ENCODE measurements around the gene TET1. TPM values are rescaled to one million over a fixed set of nuclear protein-coding genes. Genes with fewer than 3 reads are reported as not detected.
"Not testable (repeated sequence)": the region's sequence is repeated elsewhere in the genome, so short reads cannot be mapped to it uniquely, and the experiment has no call there.

TET1 gene
- total RNA-seq, 8 experiments from 2014 or later, result 0.10 to 29.8 (median 23.4) TPM

- no peak for ATAC-seq (replicated peaks in 6 of 8)
- in situ Hi-C loops (cut with MboI; ENCODE audit: low pct_unique_long_range_greater_than_20kb in 2 of 9, low sequenced_read_pairs in 9 of 9, unreplicated experiment in 9 of 9), result loop anchor here in 2 of 9 experiments (25.0 kb wide), 2 partner anchors 178 to 347 kb away; partner anchors contain the start of gene DDX50 (in 1 of the 2)
- Histone ChIP-seq H3K4me1 (replicated peaks in 1 of 2) (no peaks in the 10 kb centered on the region), H3K27ac (no peak overlapping the region), H3K4me3 (no peak overlapping the region)
- WGBS, 10 experiments, result 72 to 100% (median 94%) methylated on average over 2 to 7 of the region's 7 CpGs; no CpG with 5 or more reads in 1 of the 10 experiments
These were observed 174.2 kb downstream of the TET1 start for GRCh38 chr10:68734349-68734748.

- in situ Hi-C loops (cut with MboI; ENCODE audit: low pct_unique_long_range_greater_than_20kb in 2 of 9, low sequenced_read_pairs in 9 of 9, unreplicated experiment in 9 of 9), result loop anchor here in 2 of 9 experiments (25.0 kb wide), 2 partner anchors 177 to 348 kb away; partner anchors contain the start of gene DDX50 (in 1 of the 2)
- Histone ChIP-seq H3K4me1 (replicated peaks in 1 of 2) (no peaks in the 10 kb centered on the region), H3K4me3 (no peak overlapping the region), H3K27ac (no peak overlapping the region)
- WGBS, 10 experiments, result 67 to 100% (median 95%) methylated on average over 1 to 5 of the region's 6 CpGs; no CpG with 5 or more reads in 2 of the 10 experiments
- no peak for ATAC-seq (replicated peaks in 6 of 8)
These were observed 175.0 kb downstream of the TET1 start for GRCh38 chr10:68735119-68735518.

DNA sequence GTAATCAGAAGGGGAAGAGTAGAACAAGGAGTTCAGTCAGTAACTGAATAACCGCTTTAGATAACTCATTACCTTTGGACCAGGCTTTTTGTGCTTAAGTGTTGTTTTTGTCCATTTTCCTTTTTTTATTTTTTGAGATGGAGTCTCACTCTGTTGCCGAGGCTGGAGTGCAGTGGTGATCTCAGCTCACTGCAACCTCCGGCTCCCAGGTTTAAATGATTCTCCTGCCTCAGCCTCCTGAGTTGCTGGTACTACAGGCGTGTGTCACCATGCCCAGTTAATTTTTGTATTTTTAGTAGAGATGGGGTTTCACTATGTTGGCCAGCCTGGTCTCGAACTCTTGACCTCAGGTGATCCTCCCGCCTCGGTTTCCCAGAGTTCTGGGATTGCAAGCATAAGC is 175.6 kb downstream of the TET1 start:
- in situ Hi-C loops (cut with MboI; ENCODE audit: low pct_unique_long_range_greater_than_20kb in 2 of 9, low sequenced_read_pairs in 9 of 9, unreplicated experiment in 9 of 9), result loop anchor here in 2 of 9 experiments (25.0 kb wide), 2 partner anchors 177 to 348 kb away; partner anchors contain the start of gene DDX50 (in 1 of the 2)
- H3K4me3 ChIP-seq; H3K27ac ChIP-seq; H3K4me1 ChIP-seq (replicated peaks in 1 of 2); ATAC-seq (replicated peaks in 6 of 8): not testable (repeated sequence)
- whole genome bisulfite sequencing, 10 experiments, result 94 to 100% (median 100%) methylated on average over 1 to 4 of the region's 7 CpGs; no CpG with 5 or more reads in 1 of the 10 experiments

DNA sequence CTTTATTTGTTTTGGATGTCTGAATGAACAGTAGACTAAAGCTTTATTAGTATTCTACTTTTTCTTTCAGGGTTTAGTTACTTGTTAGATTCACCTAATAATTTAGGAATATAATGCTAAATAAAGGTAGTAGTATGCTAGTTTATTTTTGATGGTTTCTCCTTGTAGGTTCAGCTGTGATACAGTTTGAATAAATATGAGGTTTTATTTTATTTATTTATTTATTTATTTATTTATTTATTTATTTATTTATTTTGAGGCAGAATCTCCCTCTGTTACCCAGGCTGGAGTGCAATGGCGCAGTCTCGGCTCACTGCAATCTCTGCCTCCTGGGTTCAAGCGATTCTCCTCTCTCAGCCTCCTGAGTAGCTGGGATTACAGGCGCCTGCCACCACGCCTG is 180.5 kb downstream of the TET1 start:
- ATAC-seq (replicated peaks in 6 of 8); H3K4me3 ChIP-seq; H3K27ac ChIP-seq; H3K4me1 ChIP-seq (replicated peaks in 1 of 2): not testable (repeated sequence)
- WGBS, 10 experiments, result 94 to 100% (median 100%) methylated on average over 2 to 5 of the region's 5 CpGs; no CpG with 5 or more reads in 2 of the 10 experiments
- in situ Hi-C loops (cut with MboI; ENCODE audit: low pct_unique_long_range_greater_than_20kb in 2 of 9, low sequenced_read_pairs in 9 of 9, unreplicated experiment in 9 of 9), result loop anchor here in 2 of 9 experiments (25.0 kb wide), 2 partner anchors 172 to 353 kb away; partner anchors contain the start of gene DDX50 (in 1 of the 2)

DNA sequence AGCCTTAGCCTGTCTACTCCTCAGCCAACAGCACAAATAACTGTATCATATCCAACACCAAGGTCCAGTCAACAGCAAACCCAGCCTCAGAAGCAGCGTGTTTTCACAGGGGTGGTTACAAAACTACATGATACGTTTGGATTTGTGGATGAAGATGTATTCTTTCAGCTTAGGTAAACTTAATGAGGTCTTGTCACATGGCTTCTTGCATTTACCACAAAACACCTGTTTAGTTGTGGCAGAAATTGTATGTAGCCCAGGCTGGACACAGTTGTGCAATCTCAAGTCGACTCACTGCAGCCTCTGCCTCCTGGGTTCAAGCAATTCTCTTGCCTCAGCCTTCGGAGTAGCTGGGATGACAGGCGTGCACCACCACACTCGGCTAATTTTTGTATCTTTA is 182.3 kb downstream of the TET1 start:
- Histone ChIP-seq H3K4me3 (no peak overlapping the region), H3K27ac (no peak overlapping the region), H3K4me1 (replicated peaks in 1 of 2) (no peaks in the 10 kb centered on the region)
- 0 to 100% (median 75%) methylated on average over 1 to 4 of the region's 6 CpGs; no CpG with 5 or more reads in 3 of the 10 experiments for WGBS, 10 experiments
- no peak for ATAC-seq (replicated peaks in 6 of 8)
- in situ Hi-C loops (cut with MboI; ENCODE audit: low pct_unique_long_range_greater_than_20kb in 2 of 9, low sequenced_read_pairs in 9 of 9, unreplicated experiment in 9 of 9), result loop anchor here in 2 of 9 experiments (25.0 kb wide), 2 partner anchors 170 to 355 kb away; partner anchors contain the start of gene DDX50 (in 1 of the 2)

Other genes with a start within 250 kb of the TET1 start
- gene HNRNPH3, start 228.3 kb upstream of the TET1 start, total RNA-seq, result 100 to 1,000 TPM in 6 of 8 experiments, 10 to 100 TPM in 2; 43.5 to 183 (median 120) TPM
- gene PBLD, start 227.4 kb upstream of the TET1 start, total RNA-seq, result 10 to 100 TPM in 2 of 8 experiments, 1 to 10 TPM in 6; 2.7 to 14.3 (median 5.9) TPM
- 10 to 100 TPM; 11.5 to 54.8 (median 38.6) TPM for gene RUFY2, start 153.1 kb upstream of the TET1 start, total RNA-seq
- gene DNA2, start 88.4 kb upstream of the TET1 start, total RNA-seq, result 10 to 100 TPM in 3 of 8 experiments, 1 to 10 TPM in 4, under 1 TPM in 1; 0.66 to 17.3 (median 7.3) TPM
- 10 to 100 TPM in 6 of 8 experiments, 1 to 10 TPM in 2; 5.5 to 30.4 (median 19.4) TPM for gene SLC25A16, start 32.8 kb upstream of the TET1 start, total RNA-seq
- gene CCAR1, start 160.9 kb downstream of the TET1 start, total RNA-seq, result 10 to 100 TPM; 37.1 to 93.8 (median 48.5) TPM

All from motor neuron (in vitro differentiated cells).